NCI-H82 (cell line): ENCODE data around the gene CORO7.
"Not testable (repeated sequence)": the region's sequence is repeated elsewhere in the genome, so short reads cannot be mapped to it uniquely, and the experiment has no call there.

ENCODE experiments used
- DNase-seq: peaks from one replicate; lab custom pipeline; 2025; lab: John Stamatoyannopoulos, UW

CORO7 gene

DNA sequence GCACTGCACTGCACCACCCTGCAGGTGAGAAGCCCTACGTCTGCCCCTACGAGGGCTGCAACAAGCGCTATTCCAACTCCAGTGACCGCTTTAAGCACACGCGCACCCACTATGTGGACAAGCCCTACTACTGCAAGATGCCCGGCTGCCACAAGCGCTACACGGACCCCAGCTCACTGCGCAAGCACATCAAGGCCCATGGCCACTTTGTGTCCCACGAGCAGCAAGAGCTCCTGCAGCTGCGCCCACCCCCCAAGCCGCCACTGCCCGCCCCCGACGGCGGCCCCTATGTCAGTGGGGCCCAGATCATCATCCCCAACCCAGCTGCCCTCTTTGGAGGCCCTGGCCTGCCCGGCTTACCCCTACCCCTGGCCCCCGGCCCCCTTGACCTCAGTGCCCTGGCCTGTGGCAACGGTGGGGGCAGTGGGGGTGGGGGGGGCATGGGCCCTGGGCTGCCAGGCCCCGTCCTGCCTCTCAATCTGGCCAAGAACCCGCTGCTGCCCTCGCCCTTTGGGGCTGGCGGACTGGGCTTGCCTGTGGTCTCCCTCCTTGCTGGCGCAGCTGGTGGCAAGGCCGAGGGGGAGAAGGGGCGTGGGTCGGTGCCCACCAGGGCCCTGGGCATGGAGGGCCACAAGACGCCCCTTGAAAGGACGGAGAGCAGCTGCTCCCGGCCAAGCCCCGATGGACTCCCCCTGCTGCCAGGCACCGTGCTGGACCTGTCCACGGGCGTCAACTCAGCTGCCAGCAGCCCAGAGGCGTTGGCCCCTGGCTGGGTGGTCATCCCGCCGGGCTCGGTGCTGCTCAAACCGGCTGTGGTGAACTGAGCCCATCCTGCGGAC is 79.5 kb downstream of the CORO7 start:
- no peak for DNase-seq

GRCh38 chr16:4334724-4335495 is 81.5 kb downstream of the CORO7 start:
- DNase-seq: no peak

- DNase-seq: not testable (repeated sequence)
Measured at GRCh38 chr16:4333714-4334113, 82.7 kb downstream of the CORO7 start.

- DNase-seq: no peak
Measured at GRCh38 chr16:4333308-4333638, 83.1 kb downstream of the CORO7 start.

GRCh38 chr16:4332623-4333307 is 83.6 kb downstream of the CORO7 start:
- DNase-seq: no peak

DNA sequence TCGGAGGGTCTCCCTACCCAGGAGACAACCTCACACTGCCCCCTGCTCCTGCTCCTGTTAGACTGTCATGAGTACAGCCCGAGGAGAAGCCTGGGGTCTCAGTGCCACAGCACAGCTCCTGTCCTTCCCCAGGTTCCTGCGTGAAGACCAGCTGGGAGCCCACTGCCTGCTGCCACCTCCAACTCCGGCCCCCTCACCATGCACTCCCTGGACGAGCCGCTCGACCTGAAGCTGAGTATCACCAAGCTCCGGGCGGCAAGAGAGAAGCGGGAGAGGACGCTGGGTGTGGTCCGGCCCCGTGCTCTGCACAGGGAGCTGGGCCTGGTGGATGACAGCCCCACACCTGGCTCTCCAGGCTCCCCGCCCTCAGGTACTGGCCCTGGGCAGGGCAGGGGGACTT is 84.3 kb downstream of the CORO7 start:
- no peak for DNase-seq

DNA sequence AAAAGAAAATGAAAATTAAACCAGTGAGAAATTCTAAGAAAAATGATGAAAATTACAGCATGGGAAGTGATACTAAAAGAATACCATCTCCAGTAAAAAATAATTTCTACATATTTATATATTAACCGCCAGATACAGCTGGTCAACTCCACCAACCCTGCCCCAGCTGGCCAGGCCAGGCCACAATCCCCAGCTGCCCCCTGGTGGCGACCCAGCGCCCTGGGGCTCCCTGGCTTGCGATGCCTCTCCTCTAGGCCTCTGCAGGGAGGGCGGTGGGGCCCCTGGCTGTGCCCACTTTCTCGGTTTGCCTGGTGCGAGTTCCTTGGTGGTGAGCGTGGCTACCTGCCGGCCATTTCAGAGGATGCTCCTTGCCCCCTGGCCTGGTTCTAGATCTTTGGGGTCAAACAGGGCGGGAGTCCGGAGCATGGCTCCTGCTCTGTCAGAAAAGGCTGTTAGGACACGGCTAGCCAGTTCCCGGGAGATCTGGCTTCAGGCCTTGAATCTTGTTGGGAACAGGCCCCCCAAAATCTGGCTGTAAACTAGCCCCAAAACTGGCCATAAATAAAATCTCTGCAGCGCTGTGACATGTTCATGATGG is 86.0 kb downstream of the CORO7 start:
- DNase-seq: peak; percentile 75

GRCh38 chr16:4328782-4329775 is 87.3 kb downstream of the CORO7 start:
- DNase-seq: no peak

DNA sequence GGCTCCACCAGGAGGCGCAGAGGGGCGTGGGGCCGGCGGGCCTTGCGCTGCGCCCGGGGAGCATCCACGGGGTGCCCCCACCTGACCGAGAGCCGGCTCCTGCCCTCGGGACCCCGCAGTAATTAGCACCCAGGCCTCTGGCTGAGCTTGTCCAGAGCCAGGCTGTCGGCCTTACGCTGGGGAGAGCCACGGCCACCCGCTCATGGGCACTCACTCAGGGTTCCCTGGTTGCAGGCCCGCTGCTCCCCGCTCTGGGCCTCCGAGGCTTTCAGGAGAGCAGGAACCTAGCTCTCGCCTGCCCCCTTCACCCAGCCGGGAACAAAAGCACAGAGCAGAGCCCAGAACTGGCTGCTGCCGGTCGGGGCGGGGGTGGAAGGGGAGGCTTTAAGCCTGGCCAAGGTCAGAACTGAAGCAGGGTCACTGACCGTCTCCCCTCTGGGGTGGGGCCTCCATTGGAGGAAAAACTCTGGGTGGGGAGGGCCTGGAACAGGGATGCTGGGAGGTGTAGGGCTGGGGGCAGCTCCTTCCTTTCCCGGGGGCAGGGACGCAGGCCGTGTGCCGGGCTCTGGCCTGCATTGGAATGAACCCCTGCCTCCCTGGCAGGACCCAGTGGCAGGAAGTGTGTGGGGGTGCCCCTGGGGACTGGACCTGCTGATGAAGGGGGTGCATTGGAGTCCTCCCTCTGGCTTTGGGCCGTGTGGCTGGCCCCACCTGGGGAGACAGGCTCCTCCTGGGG is 88.2 kb downstream of the CORO7 start:
- DNase-seq: peak; percentile 26

DNA sequence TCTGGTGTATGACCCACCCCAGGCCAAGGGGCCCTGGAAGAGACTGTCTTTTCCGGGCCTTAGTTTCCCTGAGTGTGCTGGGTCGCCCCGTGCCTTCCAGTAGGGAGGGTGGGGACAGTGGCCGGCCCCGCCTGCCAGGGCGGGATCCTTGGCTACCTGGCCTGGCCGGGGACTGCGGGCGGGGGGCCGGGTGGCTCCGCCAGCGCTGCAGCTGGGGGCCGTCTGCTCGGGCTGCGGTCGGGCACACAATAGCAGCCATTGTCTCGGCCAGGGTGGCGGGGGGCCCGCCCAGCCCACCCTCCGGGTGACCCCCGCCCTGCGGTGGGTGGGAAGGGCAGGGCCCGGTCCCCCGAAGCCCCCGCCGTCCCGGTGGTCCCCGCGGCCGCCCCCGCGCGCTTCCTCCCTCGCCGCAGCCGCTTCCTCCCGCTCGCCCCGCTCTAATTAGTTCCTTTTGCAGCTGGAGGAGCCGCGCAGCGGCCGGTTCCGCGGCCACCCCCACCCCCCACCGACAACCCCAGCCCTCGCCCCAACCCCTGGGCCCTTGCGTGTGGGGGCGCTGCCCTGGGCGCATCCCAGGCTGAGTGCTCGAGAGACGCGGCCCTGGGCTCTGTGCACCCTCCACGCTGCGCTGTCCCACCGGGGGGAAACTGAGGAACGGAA is 88.9 kb downstream of the CORO7 start:
- DNase-seq: no peak

DNA sequence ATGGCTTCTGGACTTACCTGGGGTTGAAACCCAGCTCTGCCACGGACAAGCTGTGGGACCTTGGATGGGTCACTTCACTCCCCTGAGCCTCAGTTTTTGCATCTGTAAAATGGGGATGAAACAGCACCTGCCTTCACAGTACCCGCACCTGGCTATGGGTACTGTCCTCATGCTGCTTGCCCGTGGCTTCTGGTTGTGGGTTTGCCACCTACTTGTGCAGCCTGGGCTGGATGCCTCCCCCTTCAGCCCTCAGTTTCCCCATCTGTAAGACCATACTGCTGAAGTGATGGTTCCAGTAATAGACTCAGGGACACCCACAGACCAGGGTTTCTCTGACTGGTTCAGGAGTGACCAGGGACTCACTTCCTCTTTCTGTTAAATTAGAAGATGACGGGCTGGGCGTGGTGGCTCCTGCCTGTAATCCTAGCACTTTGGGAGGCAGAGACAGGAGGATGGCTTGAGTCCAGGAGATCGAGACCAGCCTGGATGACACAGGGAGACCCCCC is 91.1 kb downstream of the CORO7 start:
- no peak for DNase-seq

- no peak for DNase-seq
Measured at GRCh38 chr16:4324492-4325252, 91.7 kb downstream of the CORO7 start.

DNA sequence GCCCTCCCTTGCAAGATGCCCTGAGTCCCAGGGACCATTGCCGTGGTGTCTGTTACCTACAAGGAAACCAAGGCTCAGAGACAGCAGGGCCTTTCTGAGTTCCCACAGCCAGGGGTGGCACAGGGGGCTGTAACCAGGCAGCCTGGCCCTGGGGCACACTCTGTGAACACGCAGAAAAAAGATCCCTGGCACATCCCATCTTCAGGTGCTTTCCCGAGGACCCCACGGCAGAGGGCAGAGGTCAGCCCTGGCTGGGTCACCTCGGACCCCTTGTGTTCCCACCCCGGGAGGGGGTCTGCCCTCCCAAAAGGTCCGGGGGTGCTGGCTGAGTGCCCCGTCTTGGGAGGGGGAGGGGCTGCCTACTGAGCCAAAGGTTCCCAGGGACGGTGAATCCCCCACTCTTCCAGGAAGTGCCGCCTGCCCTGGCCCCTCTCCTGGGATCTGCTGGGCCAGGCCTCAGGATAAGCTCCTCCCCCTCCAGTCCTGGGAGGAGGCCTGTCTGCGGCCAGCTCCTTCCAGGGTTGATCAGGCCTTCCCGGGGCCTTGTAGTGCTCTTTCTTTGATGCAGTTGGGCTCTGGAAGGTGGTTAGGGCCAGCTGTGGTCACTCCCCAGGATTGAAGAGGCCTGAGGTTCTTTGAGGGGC is 92.4 kb downstream of the CORO7 start:
- DNase-seq: no peak

DNA sequence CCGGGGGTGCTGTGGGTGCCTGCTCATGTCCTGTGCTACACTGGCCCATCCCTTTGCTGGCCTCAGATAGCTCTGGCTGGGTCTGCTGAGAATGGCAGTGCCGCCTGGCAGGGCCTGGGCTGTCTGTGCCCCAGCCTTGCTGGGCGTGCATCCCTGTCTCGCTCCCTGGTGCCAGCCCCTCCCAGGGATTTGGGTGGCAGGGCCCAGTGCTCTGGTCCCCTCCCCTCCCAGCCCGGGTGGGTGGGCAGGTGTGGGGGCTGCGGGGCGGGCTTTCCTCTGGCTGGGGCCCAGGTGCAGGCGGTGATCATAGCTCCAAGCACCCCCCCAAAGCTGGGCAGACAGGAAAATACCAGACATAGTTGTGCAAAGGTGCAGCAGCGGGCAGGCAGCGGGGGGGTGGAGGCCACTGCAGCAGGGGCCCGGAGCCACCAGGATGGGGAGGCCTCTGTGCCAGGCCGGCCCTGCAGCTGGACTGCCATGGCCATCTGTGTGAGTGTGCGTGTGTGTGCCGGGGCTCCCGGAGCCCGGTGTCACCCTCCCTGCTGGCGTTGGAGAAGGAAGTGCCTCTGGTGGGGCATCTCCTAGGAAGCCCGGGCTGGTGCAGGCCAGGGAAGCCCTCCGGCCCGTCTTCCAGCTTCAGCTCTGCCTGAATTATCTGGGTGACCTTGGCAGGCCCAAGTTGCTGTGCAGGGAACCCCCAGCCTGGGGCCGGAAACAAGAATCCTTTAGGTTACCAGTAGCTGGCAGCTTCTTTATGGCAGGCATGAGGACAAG is 93.1 kb downstream of the CORO7 start:
- DNase-seq: no peak

DNA sequence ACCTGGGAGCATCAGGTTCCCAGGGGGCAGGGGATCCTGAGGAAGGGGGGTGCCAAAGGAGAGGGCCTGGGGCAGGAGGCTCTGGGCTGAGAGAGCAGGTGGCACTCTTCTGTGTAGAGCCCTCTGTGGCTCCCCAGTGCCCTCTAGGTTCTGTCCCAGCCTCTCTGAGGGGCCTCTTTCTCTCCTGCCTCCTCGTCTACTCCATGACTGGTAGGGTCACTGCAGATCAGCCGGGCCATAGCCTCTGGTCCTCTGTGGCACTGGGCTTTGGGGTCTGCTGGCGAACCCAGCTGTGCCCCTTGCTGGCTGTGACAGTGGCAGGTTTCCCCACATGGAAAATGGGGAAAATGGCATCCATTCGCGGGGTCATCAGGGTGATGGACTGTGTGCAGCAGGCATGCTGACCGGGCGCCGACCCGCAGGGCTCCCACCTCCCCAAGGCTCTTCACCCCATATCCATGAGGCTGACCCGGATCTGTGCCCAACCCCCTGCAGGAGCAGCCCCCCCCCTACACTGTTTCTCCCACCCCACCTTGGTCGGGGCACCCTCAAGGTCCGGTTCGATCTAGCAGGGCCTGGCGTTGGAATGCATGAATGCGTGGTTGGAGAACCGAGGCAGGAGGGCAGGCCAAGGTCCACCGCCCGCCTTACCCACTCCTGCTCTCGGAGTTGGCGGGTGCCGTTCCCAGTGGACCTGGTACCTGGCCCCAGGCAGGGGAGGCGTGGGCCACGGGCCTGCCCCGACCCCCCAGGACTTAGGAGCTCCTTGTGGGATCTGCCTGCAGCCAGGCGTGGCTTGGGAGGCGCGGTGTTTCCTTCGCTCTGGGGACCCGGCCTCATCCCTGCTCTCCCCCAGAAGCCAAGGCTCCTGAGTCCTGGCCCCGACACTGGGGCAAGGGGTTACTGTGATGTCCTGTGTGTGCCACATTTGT is 94.0 kb downstream of the CORO7 start:
- DNase-seq: no peak

GRCh38 chr16:4321286-4322120 is 94.9 kb downstream of the CORO7 start:
- no peak for DNase-seq
